Pons (tissue), 1 donor: Measurements from ENCODE around the gene EXOC6B.

ENCODE experiments used
- DNase-seq: peaks from one replicate; pipeline ENCODE4 v3.0.0-alpha.2; 2016; ENCODE audit warnings: low spot score

The EXOC6B gene

GRCh38 chr2:72825257-72826155 lies at the start of gene EXOC6B:
Gene EXOC6B, minus strand, starts transcription at chr2:72826033.
- DNase-seq, result peak; percentile 89

- DNase-seq, result no peak
These were observed 46.0 kb upstream of the EXOC6B start for GRCh38 chr2:72871880-72872279.

DNA sequence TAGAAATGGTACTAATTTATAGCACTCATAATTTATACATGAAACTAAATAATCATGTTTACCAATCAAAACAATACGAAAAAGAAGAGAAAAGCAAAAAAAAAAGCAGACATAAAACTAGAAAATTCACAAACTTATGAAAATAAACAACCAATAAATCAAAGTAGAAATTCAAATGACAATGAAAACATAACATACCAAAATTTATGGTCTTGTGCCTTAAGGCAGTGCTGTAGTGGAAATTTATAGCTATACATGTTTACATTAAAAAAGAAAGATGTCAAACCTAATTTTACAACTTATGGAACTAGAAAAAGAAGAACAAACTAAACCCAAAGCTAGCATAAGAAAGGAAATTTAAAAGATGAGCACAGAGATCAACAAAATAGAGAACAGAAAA lies 45.2 kb upstream of the EXOC6B start:
- DNase-seq, result no peak

DNA sequence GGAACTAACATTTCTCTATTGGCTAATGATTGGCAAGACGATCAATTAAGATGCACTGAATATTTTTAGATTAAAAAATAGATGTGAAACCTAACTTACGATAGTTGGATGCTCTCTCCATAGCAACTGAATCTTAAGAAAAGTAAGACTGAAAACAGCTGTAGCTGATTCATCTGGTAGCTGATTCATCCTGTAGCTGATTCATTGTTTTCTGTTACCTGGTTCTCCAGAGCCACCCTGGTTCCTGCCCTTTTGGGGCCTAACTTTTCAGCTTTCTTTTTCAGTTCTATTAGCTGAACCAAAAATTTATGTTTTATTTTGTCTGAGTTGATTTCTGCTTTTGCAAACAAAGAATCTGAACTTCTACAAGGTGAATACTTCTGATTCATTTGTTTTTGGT lies 38.7 kb upstream of the EXOC6B start:
- no peak for DNase-seq

GRCh38 chr2:72863046-72863445 lies 37.2 kb upstream of the EXOC6B start:
- no peak for DNase-seq

DNA sequence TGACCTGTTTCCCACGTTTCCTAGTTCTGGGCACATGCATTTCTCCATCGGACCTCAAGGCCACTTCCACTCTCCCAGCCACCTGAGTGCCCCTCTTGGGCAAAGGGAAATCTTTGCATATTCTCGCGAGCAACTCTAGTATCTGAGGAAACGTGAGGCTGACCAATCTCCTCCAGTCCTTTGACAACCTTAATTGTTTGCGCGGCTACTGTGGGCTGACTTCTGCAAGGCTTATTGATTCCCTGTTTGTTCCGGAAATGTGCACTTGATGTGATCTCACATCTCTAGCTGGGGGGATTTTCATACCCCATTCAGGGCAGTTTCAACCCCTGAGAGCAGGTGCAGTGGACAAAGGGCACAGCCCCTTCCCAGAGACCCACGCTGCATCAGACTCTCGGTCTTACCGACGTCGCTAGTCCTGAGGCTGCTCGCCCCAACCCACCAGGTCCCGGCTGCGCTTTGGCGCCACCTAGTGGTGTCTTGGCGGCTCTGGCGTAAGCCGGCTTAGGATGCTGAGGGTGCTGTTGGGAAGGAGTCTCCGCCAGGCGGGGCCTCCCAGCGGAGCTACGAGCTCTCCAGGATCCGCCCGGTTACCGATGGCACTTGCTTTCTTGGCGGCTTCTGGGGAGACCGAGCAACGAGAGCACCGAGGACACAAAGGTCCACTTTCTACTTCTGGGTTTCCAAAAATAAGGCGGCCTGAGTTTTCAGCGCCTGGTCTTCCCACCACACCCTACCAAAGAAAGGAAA lies 36.6 kb upstream of the EXOC6B start:
- peak; percentile 82 for DNase-seq

GRCh38 chr2:72859831-72860262 lies 34.0 kb upstream of the EXOC6B start:
- DNase-seq, result peak; percentile 82

DNA sequence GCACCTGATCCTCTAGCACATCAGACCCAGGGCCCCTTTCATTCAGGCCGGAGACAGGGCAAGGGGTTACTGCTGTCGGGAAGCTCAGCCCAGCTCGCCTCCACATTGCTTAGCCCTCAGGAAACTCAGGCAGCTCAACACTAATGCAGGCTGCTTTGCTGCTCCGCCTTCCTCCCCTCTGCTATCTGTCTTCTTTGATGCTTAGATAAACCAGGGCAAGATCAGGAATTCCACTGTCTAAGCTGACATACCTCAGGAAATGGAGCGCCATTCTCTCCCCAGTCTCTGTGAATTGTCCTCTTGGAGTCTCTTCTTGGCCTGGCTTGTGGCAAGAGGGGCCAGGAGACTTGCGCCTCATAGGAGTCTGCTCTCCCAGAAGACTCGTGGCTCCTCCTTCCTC lies 25.5 kb upstream of the EXOC6B start:
- DNase-seq, result no peak

GRCh38 chr2:72849138-72849462 lies 23.3 kb upstream of the EXOC6B start:
- DNase-seq, result no peak

DNA sequence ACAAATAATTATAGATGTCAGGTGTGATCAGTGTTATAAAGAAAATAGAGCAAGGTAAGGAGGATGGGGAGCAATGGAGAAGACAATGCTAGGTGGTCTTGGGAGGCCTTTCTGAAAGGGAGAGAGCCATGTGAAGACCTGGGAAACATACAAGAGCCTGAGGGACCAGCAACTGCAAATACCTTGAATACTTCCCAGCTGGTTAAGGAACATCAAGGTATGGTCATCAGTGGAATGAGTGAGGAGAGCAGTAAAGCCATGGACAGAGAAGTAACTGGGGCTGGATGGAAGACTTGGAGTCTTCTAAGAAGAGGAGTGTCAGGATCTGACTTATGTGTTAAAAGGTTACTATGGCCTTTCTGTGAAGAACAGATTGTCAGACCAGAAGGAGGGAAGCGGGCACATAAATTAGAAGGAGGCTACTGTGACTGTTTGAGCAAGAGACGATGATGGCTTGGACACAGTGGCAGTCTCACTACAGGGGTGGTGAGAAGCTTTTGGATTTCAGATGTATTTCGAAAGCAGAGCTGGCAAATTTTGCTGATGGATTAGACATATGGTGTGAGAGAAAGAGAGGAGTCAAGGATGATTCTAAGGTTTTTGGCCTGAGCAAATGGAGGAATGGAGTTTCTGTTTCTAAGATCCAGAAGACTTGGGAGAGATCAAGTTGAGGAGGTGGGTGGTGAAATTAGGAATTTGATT lies 22.8 kb upstream of the EXOC6B start:
- DNase-seq, result no peak

GRCh38 chr2:72847534-72848315 lies 21.9 kb upstream of the EXOC6B start:
- DNase-seq, result no peak

DNA sequence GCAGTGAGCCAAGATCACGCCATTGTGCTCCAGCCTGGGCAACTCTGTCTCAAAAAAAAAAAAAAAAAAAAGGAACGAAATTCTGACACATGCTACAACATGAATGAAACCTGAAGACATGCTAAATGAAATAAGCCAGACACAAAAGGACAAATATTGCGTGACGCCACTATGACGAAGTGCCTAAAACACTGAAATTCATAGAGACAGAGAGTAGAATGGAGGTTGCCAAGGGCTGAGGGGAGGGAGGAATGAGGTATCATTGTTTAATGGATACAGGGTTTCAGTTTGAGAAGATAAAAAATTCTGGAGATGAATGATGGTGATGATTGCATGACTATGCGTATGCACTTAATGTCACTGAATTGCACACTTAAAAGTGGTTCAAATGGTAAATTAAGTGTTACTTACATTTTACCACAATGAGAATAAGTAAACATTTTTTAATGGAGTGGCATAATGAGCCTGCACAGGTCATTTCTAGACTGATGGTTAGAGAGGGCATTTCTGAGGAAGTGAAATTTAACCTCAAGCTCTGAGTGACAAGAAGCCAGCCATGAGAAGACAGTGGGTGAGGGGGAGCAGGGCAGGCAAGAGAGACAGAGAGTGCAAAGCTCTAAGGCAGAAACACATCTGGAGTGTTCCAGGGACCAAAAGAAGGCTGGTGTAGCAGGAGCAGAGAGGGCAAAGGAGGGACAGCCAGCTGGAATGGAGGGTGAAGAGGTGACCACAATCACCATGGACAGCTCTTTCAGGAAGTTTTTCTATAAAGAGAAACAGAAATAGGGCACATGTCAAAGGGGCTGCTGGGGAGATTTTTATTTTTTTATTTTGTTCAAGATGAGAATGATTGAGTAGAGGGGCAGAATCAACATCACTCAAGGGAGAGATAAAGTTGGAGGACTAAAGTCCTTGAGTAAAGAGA lies 20.6 kb upstream of the EXOC6B start:
- no peak for DNase-seq

DNA sequence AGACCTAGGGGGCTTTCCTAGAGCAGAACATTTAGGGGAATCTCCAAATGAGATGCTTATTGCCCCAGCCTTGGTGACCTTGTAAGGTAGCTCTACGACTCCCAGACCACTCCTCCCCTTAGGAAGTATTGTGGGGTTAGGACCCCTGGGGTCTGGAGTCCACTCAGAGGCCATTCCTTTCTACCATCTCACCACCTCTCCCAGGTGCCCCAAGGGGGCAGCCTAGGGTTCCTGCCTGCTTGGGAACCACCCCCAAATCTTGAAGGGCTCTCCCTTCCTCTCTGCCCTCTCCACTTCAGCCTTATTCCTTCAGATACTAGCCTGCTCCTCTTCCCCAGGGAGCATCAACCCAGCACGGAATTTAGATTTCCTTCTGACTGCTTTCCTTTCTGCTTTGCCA lies 17.5 kb upstream of the EXOC6B start:
- no peak for DNase-seq

GRCh38 chr2:72841462-72842125 lies 15.8 kb upstream of the EXOC6B start:
- no peak for DNase-seq

- DNase-seq, result no peak
These were observed 14.2 kb upstream of the EXOC6B start for GRCh38 chr2:72840066-72840465.

- DNase-seq, result no peak
These were observed 11.3 kb upstream of the EXOC6B start for GRCh38 chr2:72837171-72837570.

- DNase-seq, result no peak
These were observed 9.6 kb upstream of the EXOC6B start for GRCh38 chr2:72835403-72835802.

DNA sequence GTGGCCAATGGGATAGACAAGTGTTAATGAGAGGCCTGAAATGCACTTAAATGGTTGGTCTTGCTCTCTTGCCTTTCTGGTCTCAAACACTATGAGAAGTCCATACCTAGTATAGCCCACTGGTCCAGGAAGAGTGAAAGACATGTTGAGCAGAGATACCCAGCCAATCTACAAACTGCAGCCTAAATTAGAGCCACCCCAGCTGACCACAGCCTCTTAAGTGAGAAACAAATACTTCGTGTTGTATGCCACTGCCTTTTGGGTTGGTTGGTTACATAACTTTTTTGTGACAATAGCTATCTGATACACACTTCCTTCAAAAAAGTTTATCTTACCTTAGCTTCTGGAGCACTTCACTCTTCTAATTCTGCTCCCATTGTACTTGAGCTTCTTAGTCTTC lies 8.8 kb upstream of the EXOC6B start:
- DNase-seq, result no peak

DNA sequence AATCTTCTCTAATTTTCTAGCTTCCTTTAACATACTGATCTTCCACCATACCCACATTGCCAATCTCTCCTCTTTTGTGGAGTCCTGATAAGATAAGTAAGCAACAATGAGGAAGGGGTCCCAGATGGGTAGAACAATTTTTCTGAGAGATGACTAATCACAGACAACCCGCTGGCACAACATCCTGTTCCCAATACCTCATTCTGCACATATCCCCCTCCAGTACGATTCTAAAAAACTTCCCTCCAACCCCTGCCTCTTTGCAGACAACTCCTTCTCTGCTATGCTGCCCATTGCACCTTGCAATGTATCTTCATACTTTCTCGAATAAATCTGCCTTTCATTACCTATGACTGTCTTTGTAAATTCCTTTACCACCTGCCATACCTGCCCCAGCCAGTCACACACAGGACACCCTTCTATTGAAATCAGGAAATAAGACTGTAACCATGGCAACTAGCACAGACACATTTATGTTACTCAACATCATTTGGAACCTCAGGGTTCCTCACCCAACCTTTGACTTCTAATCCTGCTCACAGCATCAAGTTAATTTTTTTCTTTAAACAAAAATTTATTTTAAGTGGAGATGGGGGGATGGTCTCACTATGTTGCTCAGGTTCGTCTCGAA lies 7.4 kb upstream of the EXOC6B start:
- DNase-seq, result no peak

- DNase-seq, result no peak
These were observed 4.4 kb upstream of the EXOC6B start for GRCh38 chr2:72830273-72830672.
